ENCODE results near the gene SNX8.

SNX8 gene

DNA sequence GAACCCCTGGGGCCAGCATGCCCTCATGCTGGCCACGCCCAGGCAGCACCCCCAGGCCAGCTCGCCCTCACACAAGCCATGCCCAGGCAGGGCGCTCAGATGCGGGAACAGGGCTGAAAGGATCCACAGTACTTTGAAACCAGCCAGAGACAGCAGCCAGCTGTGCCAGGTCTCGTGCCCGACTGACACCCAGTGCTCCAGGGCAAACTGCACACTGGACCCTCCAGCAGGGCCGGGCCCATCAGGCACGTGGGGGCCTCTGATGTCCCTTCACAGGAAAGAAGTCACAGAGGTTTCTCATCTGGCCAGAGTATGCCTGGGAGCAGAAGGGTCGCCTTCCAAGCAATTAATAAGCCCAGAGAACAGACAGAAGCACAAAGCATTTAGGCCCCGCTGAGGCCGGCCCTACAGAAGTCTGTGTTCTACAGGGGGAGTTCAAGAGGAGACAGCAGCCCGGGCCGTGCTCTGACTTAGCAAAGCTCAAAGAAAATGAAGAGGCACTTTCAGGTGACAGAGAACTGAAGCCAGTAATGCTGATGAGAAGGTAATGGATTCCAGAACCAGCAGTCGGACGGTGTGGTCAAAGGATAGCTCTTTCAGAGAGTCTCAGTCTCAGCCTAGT lies 102.9 kb downstream of the SNX8 start:
- TF ChIP-seq, protein P1, sequence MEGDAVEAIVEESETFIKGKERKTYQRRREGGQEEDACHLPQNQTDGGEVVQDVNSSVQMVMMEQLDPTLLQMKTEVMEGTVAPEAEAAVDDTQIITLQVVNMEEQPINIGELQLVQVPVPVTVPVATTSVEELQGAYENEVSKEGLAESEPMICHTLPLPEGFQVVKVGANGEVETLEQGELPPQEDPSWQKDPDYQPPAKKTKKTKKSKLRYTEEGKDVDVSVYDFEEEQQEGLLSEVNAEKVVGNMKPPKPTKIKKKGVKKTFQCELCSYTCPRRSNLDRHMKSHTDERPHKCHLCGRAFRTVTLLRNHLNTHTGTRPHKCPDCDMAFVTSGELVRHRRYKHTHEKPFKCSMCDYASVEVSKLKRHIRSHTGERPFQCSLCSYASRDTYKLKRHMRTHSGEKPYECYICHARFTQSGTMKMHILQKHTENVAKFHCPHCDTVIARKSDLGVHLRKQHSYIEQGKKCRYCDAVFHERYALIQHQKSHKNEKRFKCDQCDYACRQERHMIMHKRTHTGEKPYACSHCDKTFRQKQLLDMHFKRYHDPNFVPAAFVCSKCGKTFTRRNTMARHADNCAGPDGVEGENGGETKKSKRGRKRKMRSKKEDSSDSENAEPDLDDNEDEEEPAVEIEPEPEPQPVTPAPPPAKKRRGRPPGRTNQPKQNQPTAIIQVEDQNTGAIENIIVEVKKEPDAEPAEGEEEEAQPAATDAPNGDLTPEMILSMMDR (IDR thresholded peaks at IDR 0.05; ENCODE audit: extremely low read depth, missing control alignments), result no peak

DNA sequence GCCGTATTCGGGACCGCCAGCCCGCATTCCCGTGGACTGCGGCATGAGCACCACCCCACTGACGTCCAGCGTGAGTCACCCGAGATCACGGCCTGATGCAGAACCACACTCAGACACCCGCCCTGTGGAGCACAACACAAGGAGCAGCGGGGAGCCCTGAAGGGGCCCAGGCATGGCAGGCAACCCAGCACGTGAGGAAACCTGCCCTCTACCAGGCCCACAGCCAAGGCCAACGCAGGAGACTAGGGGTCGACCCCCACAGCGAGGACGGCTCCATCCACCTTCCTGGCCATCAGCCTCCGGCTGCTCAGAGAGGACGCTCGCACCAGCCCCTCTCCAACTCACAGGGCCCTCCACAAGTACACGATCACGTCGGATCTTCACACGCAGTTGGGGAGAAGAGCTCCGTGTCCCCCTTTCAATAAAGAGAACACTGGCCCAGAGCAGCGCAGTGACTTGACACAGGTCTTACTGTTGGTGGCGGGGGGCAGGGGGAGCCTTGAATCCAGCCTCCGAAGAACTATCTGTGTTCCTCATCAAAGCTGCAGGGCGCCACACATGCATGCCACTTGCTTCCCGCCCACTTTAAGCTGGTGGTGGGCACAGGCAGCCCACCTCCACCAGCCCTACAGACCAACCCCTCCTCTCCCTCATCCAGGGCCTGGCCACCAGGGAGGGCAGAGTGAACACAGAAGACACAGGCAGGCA lies 103.5 kb downstream of the SNX8 start:
- TF ChIP-seq, protein P1 (IDR thresholded peaks at IDR 0.05; ENCODE audit: extremely low read depth, missing control alignments), result no peak
- DNase-seq (ENCODE audit: low spot score), result no peak

More for the DNA sequence above, 102.9 kb downstream of the SNX8 start:
- no peak for DNase-seq (ENCODE audit: low spot score)

GRCh38 chr7:2209961-2210323 lies 104.3 kb downstream of the SNX8 start:
- TF ChIP-seq, protein P1 (IDR thresholded peaks at IDR 0.05; ENCODE audit: extremely low read depth, missing control alignments), result no peak
- no peak for DNase-seq (ENCODE audit: low spot score)

GRCh38 chr7:2209146-2209960 lies 104.9 kb downstream of the SNX8 start:
- TF ChIP-seq, protein P1 (IDR thresholded peaks at IDR 0.05; ENCODE audit: extremely low read depth, missing control alignments), result peak; percentile 85
- DNase-seq (ENCODE audit: low spot score), result peak; percentile 86

DNA sequence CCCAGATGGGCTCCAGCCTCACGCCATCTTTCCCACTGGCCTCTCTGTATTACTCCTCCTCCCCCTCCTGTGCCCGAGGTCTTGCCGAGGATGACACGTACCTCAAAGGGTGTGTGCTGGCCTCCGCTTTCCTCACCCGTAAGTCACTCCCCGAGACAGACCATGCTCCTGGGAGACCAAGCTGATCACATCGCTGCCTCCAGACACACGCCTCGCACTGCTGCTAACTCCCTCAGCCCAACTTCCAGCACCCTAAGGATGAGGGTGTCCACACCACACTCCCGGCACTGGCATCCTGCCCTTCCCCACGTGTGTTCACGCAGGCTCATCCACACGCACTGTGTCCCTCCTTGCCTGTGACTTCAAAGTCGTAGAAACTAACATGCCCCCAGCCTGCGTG lies 105.5 kb downstream of the SNX8 start:
- TF ChIP-seq, protein P1 (IDR thresholded peaks at IDR 0.05; ENCODE audit: extremely low read depth, missing control alignments), result no peak
- DNase-seq (ENCODE audit: low spot score), result no peak

DNA sequence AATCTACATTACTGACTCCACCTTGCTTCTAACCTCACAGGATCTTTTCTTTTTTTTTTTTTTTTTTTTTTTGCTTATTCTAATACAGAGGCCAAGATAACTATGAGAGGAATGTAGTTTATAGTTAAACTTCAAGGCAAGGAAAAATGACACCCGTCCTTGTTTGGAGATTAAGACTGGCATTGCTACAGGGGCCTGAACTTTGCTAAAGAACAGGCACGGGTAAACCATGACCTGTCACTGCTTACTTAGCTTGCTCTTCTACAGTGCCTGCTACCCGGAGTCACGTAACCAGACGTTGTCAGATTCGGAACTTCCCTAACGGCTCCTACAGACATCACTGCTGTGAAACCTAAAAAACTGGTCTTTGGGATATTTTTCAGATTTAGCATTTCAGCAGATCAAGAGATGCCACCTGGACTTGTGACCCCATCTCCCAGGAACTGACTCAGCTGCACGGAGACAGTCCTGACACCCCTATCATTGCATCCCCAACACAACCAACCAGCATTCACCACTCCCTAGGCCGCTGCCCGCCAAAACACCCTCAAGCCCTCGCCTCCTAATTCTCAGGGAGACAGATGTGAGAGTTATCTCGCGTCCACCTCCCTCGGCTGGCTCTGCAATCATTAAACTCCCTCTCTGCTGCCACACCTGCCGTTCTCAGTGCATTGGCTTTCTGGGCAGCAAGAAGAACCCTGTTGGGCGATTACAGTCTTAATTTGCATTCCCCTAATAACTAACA lies 109.0 kb downstream of the SNX8 start:
- TF ChIP-seq, protein P1 (IDR thresholded peaks at IDR 0.05; ENCODE audit: extremely low read depth, missing control alignments), result no peak
- no peak for DNase-seq (ENCODE audit: low spot score)
